Upper lobe of right lung (tissue), 1 donor: ENCODE results near the gene NEU2. TPM values are rescaled to one million over a fixed set of nuclear protein-coding genes. Genes with fewer than 3 reads are reported as not detected.

Experiments used
- ATAC-seq: fragments of 200-7000 bp; cut with Tn5 transposase; one replicate; pipeline ENCODE4 v1.9.1; 2020; ENCODE audit warnings: mild to moderate bottlenecking, moderate library complexity
- DNase-seq: peaks from one replicate; pipeline ENCODE4 v3.0.0-alpha.2; 2020
- H3K27ac ChIP-seq: fragments of 200-600 bp; one replicate; pipeline ENCODE4 v1.8.0; 2022
- H3K27me3 ChIP-seq: fragments of 200-600 bp; one replicate; pipeline ENCODE4 v1.8.0; 2022; ENCODE audit warnings: mild to moderate bottlenecking
- H3K36me3 ChIP-seq: fragments of 200-600 bp; one replicate; pipeline ENCODE4 v1.8.0; 2022
- H3K4me1 ChIP-seq: fragments of 200-600 bp; one replicate; pipeline ENCODE4 v1.8.0; 2022
- H3K4me3 ChIP-seq: fragments of 200-600 bp; one replicate; pipeline ENCODE4 v1.8.0; 2022; ENCODE audit warnings: mild to moderate bottlenecking
- H3K9me3 ChIP-seq: fragments of 200-600 bp; one replicate; pipeline ENCODE4 v1.8.0; 2022
- intact Hi-C: fragments of 100-400 bp; cut with DNase I; formaldehyde crosslinking; loops from one replicate; pipeline ENCODE4 v1.11.0; 2022
- total RNA-seq: library from RNA; stranded (reverse); fragmentation: NEBNext Ultra II Directional; extraction: Animal tissue kit (Norgen Biotek cat#: 25700); gene quantifications from one replicate; pipeline ENCODE4 v1.2.1, GENCODE V29; 2021
- TF ChIP-seq, protein P1 (sequence below): fragments of 200-600 bp; IDR thresholded peaks from one replicate; pipeline ENCODE4 v1.8.0; 2022; ENCODE audit warnings: antibody characterized with exemption
- donor health status: DM: no; HTN: yes; CAD: no; lungs with severe emphysema.

Gene NEU2
- total RNA-seq, 1 donor from 2014 or later = not detected

DNA sequence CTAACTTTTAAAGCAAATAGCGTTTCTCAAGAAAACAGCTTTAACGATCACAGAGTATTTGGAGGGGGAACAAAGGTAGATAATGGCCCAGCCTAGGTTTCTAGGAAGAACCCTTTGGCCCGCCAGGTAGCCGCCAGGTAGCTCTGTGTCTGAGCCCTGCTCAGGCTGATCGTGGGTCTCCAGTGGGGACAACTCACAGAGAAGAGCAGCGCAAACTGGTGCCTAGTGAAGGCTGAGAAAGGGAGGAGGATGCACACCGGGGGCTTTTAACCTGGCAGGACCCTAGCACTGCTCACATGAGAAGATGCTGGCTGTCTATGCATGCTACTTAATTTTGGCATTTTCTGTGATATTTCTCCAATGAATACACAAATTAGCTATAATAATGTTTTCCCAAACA is 25.2 kb upstream of the NEU2 start:
- no peak for ATAC-seq
- Histone ChIP-seq H3K36me3 (no peaks in the 10 kb centered on the region), H3K27ac (no peak overlapping the region), H3K27me3 (no peaks in the 10 kb centered on the region), H3K4me3 (no peak overlapping the region), H3K4me1 (no peaks in the 10 kb centered on the region), H3K9me3 (no peaks in the 10 kb centered on the region)
- DNase-seq = no peak
- intact Hi-C loops = no loop called here
- TF ChIP-seq, protein P1, sequence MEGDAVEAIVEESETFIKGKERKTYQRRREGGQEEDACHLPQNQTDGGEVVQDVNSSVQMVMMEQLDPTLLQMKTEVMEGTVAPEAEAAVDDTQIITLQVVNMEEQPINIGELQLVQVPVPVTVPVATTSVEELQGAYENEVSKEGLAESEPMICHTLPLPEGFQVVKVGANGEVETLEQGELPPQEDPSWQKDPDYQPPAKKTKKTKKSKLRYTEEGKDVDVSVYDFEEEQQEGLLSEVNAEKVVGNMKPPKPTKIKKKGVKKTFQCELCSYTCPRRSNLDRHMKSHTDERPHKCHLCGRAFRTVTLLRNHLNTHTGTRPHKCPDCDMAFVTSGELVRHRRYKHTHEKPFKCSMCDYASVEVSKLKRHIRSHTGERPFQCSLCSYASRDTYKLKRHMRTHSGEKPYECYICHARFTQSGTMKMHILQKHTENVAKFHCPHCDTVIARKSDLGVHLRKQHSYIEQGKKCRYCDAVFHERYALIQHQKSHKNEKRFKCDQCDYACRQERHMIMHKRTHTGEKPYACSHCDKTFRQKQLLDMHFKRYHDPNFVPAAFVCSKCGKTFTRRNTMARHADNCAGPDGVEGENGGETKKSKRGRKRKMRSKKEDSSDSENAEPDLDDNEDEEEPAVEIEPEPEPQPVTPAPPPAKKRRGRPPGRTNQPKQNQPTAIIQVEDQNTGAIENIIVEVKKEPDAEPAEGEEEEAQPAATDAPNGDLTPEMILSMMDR = no peak

DNA sequence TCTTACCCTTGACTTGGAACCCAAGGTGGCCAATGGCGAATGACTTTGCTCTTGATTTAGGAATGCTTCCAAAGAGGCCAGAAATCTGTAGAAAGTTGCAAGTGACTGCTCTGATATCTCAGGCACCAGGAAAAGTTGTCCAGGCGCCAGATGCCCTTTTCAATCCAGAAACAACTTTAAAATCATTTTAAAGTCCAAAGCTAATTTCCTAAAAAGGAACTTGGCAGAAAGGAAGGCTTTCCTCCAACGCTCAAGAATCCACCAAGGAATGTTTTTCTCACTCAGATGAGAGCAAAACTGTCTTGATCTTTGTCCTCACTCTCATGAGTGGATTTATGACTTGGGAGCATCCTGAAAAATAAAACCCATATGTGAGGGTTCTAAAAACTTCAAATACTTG is 24.7 kb upstream of the NEU2 start:
- no peaks in the 10 kb centered on the region for H3K27me3 ChIP-seq
- no peak overlapping the region for H3K27ac ChIP-seq
- H3K36me3 ChIP-seq = no peaks in the 10 kb centered on the region
- intact Hi-C loops = no loop called here
- TF ChIP-seq, protein P1 = no peak
- no peak for ATAC-seq
- H3K4me1 ChIP-seq = peaks cover 3% of the 10 kb centered on the region
- no peak for DNase-seq
- H3K4me3 ChIP-seq = no peak overlapping the region
- H3K9me3 ChIP-seq = no peaks in the 10 kb centered on the region

DNA sequence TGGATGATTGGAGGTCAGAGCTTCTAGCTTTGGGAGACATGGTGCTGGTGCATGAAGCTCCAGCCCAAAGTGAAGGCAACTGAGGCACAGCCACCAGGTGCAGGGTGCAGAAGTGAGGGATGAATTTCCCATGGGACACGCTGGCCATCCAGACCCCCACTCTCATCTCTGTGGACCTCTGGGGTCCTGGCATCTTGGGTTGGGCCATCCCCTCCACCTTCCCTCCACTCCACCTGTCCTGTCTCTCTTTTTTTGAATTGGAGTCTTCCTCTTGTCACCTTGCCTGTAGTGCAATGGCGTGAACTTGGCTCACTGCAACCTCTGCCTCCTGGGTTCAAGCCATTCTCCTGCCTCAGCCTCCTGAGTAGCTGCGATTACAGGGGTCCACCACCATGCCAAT is 22.8 kb upstream of the NEU2 start:
- TF ChIP-seq, protein P1 = no peak

DNA sequence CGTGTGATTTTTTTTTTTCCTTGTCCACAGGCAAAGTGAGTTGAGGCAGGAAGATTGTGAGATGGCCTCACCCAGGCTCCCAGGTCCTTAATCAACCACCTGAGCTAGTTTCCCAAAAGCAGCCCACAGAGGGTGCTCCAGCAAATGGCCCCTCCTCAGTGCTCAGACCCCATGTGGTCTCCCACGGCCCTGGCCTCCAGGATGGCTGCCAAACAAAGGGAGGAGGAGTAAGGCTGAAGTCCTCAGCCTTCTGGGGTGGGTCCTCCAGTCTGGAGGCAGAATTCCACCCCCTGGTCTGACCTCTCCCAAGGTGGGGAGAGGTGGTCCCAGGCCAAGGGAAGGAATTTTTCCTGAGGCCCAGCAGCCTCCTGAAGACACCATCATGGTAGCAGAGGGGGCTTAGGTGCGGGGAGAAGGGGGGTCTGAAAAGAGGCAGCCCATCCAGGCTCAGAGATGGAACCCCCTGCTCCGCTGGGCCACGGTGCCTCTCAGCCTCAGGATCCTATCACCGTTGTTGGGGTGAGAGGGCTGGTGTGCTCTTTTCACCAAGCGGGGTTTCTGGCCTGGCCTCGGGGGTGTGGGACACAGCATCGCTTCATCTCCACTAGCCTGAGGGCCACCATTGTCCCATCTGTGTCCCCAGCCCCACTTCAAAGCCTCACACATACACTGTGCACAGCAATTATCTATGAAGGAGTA is 21.8 kb upstream of the NEU2 start:
- H3K27ac ChIP-seq = no peak overlapping the region
- no peaks in the 10 kb centered on the region for H3K36me3 ChIP-seq
- no peak overlapping the region for H3K4me3 ChIP-seq
- peaks cover 3% of the 10 kb centered on the region for H3K4me1 ChIP-seq
- DNase-seq (peak; percentile 47), ATAC-seq (no peak)
- intact Hi-C loops = no loop called here
- H3K27me3 ChIP-seq = no peaks in the 10 kb centered on the region
- no peaks in the 10 kb centered on the region for H3K9me3 ChIP-seq
- TF ChIP-seq, protein P1 = no peak

More for the DNA sequence above, 22.8 kb upstream of the NEU2 start:
- Histone ChIP-seq H3K27ac (no peak overlapping the region), H3K9me3 (no peaks in the 10 kb centered on the region), H3K27me3 (no peaks in the 10 kb centered on the region), H3K4me3 (no peak overlapping the region), H3K36me3 (no peaks in the 10 kb centered on the region), H3K4me1 (peaks cover 3% of the 10 kb centered on the region)
- intact Hi-C loops = no loop called here
- no peak for ATAC-seq
- DNase-seq = peak; percentile 25

DNA sequence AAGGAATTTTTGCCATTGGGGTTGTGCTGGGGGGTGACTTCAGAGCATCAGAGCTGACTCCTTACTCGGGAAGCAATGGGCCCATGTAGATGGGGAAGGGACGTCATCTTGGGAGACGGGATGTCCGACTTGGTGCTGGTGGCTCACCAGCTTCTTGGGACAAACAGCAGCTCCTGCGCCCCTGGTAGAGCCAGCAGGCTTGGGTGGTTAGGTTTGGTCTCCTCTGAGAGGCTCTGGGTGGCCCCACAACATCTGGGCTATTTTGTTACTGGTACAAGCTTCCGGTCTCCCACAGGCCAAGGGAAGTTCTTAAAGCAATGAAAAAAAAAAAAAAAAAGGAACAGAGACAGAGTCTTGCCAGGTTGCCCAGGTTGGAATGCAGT is 21.2 kb upstream of the NEU2 start:
- no peak overlapping the region for H3K4me3 ChIP-seq

More for the DNA sequence above, 21.2 kb upstream of the NEU2 start:
- no peaks in the 10 kb centered on the region for H3K36me3 ChIP-seq
- TF ChIP-seq, protein P1 = no peak
- H3K4me1 ChIP-seq = peaks cover 3% of the 10 kb centered on the region
- H3K9me3 ChIP-seq = no peaks in the 10 kb centered on the region
- DNase-seq = peak; percentile 36
- intact Hi-C loops = no loop called here
- no peaks in the 10 kb centered on the region for H3K27me3 ChIP-seq
- no peak for ATAC-seq
- H3K27ac ChIP-seq = no peak overlapping the region
